Fibroblast of skin of right quadriceps (primary cell): Measurements from ENCODE around the gene CYTH1.

Experiments used
- DNase-seq: peaks from one replicate; pipeline ENCODE4 v3.0.0-alpha.2; 2013

CYTH1 gene

GRCh38 chr17:78804777-78805176 is 22.7 kb upstream of the CYTH1 start:
- no peak for DNase-seq

DNA sequence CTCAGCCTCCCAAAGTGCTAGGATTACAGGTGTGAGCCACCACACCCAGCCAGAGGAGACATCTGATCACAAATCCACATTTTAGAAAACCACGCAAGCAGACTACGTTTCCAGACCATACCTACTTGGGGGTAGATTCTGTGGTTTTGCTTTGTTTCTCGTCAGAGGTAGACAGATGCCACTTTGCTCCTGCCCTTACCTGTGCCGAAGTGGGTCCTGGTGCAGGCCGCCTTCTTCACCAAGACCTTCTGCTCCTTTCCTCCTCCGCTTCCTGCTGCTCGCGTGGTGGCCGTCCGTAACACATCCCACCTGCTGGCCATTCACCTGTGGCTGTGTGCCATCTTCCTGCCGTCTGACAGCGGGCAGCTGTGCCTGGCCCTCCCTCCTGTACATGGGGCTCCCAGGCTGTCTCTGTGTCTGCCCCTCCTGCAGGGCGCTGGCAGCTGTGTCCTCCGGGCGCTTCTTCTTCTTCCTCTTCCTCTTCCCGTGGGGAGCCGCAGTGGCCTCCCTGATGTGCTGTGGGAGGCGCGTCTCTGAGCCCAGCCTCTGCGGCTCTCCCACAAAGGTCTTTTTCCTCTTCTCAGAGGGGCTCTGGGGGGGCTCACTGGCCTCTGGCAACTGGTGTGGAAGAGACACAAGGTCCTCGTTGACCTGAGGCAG is 21.2 kb upstream of the CYTH1 start:
- DNase-seq: no peak

GRCh38 chr17:78802459-78802858 is 20.4 kb upstream of the CYTH1 start:
- DNase-seq: no peak

- DNase-seq: no peak
These were observed 19.9 kb upstream of the CYTH1 start for GRCh38 chr17:78802008-78802407.

DNA sequence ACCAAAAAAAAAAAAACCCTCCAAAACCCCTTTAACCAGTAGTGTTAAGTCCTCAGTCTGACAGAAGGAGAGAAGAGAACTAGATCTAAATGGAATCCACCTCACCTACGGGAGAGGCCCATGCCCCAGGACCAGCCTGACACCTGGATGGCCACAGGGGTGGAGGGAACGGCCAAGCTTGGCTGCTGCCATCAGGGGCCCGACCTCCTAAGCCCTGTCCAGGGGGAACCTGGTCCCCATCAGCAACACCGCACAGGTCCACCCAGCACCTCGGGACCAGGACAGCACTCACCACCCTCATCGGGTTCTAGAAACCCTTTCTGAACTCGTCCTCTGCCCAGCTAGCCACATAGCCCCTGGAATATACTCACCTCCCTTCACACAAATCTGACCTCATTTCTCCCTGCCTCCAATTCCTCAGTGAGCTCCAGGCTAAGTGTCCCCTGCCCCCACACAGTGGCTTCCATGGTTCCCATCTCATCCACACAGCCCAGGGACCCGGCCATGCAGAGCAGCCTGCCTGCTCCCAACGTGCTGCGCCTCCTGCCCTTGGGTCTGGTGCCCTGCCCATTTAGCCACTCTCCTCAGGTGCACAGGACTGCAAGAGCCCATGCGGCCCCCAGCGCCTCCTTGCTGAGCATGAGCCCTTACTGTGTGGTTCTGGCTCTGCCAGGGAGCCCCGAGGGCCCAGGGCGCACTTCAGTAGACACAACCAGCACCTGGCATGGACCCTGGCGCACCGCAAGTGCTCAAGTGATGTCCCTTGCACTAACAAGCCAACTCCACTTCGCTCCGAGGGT is 18.3 kb upstream of the CYTH1 start:
- no peak for DNase-seq

GRCh38 chr17:78798695-78799559 is 16.9 kb upstream of the CYTH1 start:
- DNase-seq: no peak

GRCh38 chr17:78797691-78798585 is 15.9 kb upstream of the CYTH1 start:
- no peak for DNase-seq

- DNase-seq: no peak
These were observed 15.1 kb upstream of the CYTH1 start for GRCh38 chr17:78797213-78797612.

DNA sequence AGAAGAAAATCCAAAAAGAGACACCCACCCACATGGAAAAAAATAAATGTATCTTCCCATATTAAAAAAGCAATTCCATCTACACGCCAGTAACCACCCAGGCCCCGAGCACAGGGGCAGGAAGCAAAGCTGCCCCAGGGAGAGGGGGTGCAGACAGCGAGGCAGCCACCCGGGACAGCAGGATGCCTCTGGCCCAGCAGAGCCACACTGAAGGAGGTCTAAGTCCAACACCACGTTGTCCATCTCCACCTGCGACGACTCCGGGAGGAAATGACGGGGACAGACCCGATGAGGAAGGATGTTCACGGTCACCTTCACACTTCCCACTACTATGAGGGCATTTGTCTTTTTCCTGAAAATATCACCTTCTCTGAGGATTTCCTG is 14.4 kb upstream of the CYTH1 start:
- no peak for DNase-seq

- no peak for DNase-seq
These were observed 13.9 kb upstream of the CYTH1 start for GRCh38 chr17:78795861-78796516.

GRCh38 chr17:78794864-78795640 is 13.0 kb upstream of the CYTH1 start:
- DNase-seq: no peak

DNA sequence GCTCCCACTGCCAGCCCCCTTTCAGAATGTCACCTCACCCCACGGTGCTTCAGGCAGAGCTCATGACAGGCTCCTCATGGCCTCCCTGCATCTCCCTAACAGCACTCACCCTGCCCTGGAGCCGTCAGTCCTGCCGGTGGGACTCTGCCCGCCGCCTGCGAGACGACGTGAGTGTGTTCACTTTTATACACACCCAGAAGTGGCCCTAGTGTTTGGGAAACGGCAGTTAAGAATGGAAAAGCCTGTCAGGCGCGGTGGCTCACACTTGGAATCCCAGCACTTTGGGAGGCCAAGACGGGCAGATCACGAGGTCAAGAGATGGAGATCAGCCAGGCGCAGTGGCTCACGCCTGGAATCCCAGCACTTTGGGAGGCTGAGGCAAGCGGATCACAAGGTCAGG is 12.3 kb upstream of the CYTH1 start:
- no peak for DNase-seq

GRCh38 chr17:78793968-78794367 is 11.9 kb upstream of the CYTH1 start:
- no peak for DNase-seq

- no peak for DNase-seq
These were observed 11.3 kb upstream of the CYTH1 start for GRCh38 chr17:78793415-78793814.

- no peak for DNase-seq
These were observed 10.0 kb upstream of the CYTH1 start for GRCh38 chr17:78791840-78792709.

- DNase-seq: no peak
These were observed 8.5 kb upstream of the CYTH1 start for GRCh38 chr17:78790552-78790951.

- DNase-seq: peak; percentile 81
These were observed 7.6 kb upstream of the CYTH1 start for GRCh38 chr17:78789663-78790181.

- no peak for DNase-seq
These were observed 7.1 kb upstream of the CYTH1 start for GRCh38 chr17:78789149-78789662.

- DNase-seq: no peak
These were observed 6.4 kb upstream of the CYTH1 start for GRCh38 chr17:78788451-78788850.

DNA sequence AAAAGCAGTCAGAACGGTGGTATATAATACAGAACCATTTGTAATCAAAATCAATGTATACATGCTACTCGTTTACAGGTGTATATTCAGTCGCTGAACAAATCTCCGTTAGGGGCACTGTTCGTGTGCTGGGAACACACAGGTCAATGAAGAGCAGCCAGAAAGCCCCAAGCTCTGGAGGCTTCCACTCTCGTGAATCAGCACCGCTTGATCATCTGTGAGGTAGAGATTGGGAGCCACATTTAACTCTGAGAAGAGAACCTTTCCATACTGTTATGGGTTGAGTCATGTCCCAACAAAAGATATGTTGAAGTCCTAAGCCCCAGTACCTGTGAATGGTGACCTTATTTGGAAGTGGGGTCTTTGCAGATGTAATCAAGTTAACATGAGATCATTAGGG is 5.4 kb upstream of the CYTH1 start:
- DNase-seq: no peak
